ENCODE measurements around the gene RBM23. TPM values are rescaled to one million over a fixed set of nuclear protein-coding genes. Genes with fewer than 3 reads are reported as not detected.
"Not testable (repeated sequence)": the region's sequence is repeated elsewhere in the genome, so short reads cannot be mapped to it uniquely, and the experiment has no call there.

RBM23 gene
- polyA plus RNA-seq, 1 donor (not counting 4 experiments of a cell fraction or from before 2014, with no cell fraction given): 50.8 TPM

GRCh38 chr14:22854963-22855724 lies 63.8 kb downstream of the RBM23 start:
- no peak overlapping the region for H3K4me3 ChIP-seq (ENCODE audit: control insufficient read depth in 2 of 3, extremely low read depth in 1 of 3, insufficient read depth in 2 of 3, low read depth in 1 of 3, low read length in 3 of 3)
- H4K20me1 ChIP-seq (ENCODE audit: control insufficient read depth, extremely low read depth, insufficient read depth, low read length): no peaks in the 10 kb centered on the region
- TF ChIP-seq, protein P1, sequence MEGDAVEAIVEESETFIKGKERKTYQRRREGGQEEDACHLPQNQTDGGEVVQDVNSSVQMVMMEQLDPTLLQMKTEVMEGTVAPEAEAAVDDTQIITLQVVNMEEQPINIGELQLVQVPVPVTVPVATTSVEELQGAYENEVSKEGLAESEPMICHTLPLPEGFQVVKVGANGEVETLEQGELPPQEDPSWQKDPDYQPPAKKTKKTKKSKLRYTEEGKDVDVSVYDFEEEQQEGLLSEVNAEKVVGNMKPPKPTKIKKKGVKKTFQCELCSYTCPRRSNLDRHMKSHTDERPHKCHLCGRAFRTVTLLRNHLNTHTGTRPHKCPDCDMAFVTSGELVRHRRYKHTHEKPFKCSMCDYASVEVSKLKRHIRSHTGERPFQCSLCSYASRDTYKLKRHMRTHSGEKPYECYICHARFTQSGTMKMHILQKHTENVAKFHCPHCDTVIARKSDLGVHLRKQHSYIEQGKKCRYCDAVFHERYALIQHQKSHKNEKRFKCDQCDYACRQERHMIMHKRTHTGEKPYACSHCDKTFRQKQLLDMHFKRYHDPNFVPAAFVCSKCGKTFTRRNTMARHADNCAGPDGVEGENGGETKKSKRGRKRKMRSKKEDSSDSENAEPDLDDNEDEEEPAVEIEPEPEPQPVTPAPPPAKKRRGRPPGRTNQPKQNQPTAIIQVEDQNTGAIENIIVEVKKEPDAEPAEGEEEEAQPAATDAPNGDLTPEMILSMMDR (optimal IDR thresholded peaks at IDR 0.05 in 1 of 3, IDR thresholded peaks at IDR 0.05 in 1 of 3, conservative IDR thresholded peaks at IDR 0.05 in 1 of 3; ENCODE audit: extremely low read depth in 1 of 3, insufficient read depth in 2 of 3, low read length in 3 of 3): no peak
- no peak for TF ChIP-seq EZH2 (IDR thresholded peaks at IDR 0.05; ENCODE audit: low read length)
- dilution Hi-C loops (cut with MboI; ENCODE audit: extremely low pct_ligation_motif_present, low sequenced_read_pairs): no loop called here
- no peak overlapping the region for H3K27ac ChIP-seq (ENCODE audit: control insufficient read depth, insufficient read depth, low read length)
- no peaks in the 10 kb centered on the region for H3K9me3 ChIP-seq (ENCODE audit: control insufficient read depth, low read depth, low read length)
- H3K4me2 ChIP-seq (ENCODE audit: control insufficient read depth, extremely low read depth, insufficient read depth, low read depth, low read length): no peak overlapping the region
- FAIRE-seq: no peak
- no peak for DNase-seq (ENCODE audit: low read depth, low spot score)
- H3K9ac ChIP-seq (ENCODE audit: control insufficient read depth, extremely low read depth, insufficient read depth, low read length): no peak overlapping the region
- H2AFZ ChIP-seq (ENCODE audit: control insufficient read depth, low read length): no peak overlapping the region
- no peaks in the 10 kb centered on the region for H3K9me1 ChIP-seq (ENCODE audit: control insufficient read depth, extremely low read depth, insufficient read depth, low read length)
- H3K27me3 ChIP-seq (ENCODE audit: control insufficient read depth, extremely low read depth, insufficient read depth, low read length): no peaks in the 10 kb centered on the region
- peaks cover 32% of the 10 kb centered on the region for H3K4me1 ChIP-seq (ENCODE audit: control insufficient read depth, extremely low read depth, insufficient read depth, low read length)
- no peaks in the 10 kb centered on the region for H3K79me2 ChIP-seq (ENCODE audit: control insufficient read depth, insufficient read depth, low read length)
- no peaks in the 10 kb centered on the region for H3K36me3 ChIP-seq (ENCODE audit: control insufficient read depth in 2 of 2, extremely low read depth in 1 of 2, insufficient read depth in 2 of 2, low read length in 2 of 2)

- H2AFZ ChIP-seq (ENCODE audit: control insufficient read depth, low read length); H3K9me1 ChIP-seq (ENCODE audit: control insufficient read depth, extremely low read depth, insufficient read depth, low read length); H3K27me3 ChIP-seq (ENCODE audit: control insufficient read depth, extremely low read depth, insufficient read depth, low read length); H3K9me3 ChIP-seq (ENCODE audit: control insufficient read depth, low read depth, low read length); DNase-seq (ENCODE audit: low read depth, low spot score); H3K4me3 ChIP-seq (ENCODE audit: control insufficient read depth in 2 of 3, extremely low read depth in 1 of 3, insufficient read depth in 2 of 3, low read depth in 1 of 3, low read length in 3 of 3); H3K9ac ChIP-seq (ENCODE audit: control insufficient read depth, extremely low read depth, insufficient read depth, low read length); H4K20me1 ChIP-seq (ENCODE audit: control insufficient read depth, extremely low read depth, insufficient read depth, low read length); H3K79me2 ChIP-seq (ENCODE audit: control insufficient read depth, insufficient read depth, low read length); H3K27ac ChIP-seq (ENCODE audit: control insufficient read depth, insufficient read depth, low read length); H3K4me2 ChIP-seq (ENCODE audit: control insufficient read depth, extremely low read depth, insufficient read depth, low read depth, low read length); FAIRE-seq; dilution Hi-C loops (cut with MboI; ENCODE audit: extremely low pct_ligation_motif_present, low sequenced_read_pairs); H3K36me3 ChIP-seq (ENCODE audit: control insufficient read depth in 2 of 2, extremely low read depth in 1 of 2, insufficient read depth in 2 of 2, low read length in 2 of 2): not testable (repeated sequence)
- peaks cover 40% of the 10 kb centered on the region for H3K4me1 ChIP-seq (ENCODE audit: control insufficient read depth, extremely low read depth, insufficient read depth, low read length)
These were observed 64.7 kb downstream of the RBM23 start for GRCh38 chr14:22854296-22854695.
